Measurements from ENCODE around the gene AGAP1.

DNA sequence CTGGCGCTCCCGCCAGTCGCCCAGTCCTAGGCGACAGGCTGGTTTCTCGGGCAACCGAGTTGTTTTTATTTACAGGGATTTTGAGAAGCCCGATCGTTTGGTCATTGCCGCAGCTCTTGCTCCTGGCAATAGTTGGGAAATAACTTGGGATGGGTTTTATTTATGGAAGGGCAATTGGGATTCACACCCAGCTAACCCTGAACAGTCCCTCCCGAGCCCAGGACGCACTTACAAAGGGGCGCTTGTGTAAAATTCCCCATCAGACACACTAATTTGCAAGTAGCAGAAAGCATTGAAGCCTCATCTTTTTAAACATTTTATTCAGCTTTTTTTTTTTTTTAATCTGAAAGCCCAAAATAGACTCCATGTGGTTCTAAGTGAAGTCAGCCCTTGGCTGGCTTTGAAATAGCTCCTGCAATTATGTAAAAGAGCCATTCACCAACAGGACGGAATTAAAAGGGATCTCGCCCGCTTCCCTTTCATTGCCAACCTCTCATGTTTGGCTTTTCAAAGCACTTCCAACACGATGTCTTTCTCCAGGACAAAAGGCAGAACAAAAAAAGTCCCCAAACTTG lies 677.9 kb downstream of the AGAP1 start:
- TF ChIP-seq CTCF (conservative IDR thresholded peaks at IDR 0.05; ENCODE audit: low read length) (no peak), EZH2phosphoT487 (IDR thresholded peaks at IDR 0.05; ENCODE audit: borderline replicate concordance, low read depth, low read length) (no peak)

All from OCI-LY7 (cell line).